ENCODE data around the gene FCER1G.

FCER1G gene

DNA sequence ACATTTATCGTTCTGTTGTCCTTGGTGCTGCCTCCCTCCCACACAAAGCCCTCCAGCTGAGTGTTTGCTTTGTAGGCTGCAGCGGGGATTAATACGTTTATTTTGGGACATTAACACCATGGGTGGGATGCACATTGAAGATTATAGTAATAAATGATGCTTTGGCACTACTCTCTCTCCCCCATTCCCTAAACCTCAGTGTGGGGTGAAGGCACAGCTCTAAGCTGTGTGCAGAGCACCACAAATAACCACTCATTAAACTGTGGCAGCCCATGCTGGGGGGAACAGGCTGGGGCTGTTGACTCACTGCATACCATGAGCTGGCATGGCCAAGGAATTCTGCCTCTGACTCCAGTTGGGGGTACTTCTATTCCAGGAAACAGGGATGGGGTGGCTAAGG is 51.1 kb downstream of the FCER1G start:
- no peak for DNase-seq (ENCODE audit: low spot score)

DNA sequence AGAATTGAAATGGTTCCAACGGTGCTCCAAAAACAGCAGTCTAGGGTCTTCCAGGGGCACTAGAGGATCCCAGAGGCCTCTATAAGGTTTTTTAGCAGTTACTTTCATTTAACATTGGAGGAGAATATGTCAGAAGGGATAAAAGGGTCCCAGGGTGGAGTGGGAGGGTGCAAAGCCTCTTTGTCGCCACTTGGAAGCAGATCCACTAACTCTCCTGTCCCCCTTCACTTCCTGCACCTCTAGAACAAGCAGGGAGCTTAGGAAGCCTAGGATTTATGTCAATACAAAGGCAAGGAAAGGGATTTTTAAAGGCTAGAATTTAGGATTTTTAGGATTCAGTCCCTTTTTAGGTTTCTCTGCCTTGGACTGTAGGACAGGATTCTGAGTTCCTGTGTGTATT is 51.7 kb downstream of the FCER1G start:
- no peak for DNase-seq (ENCODE audit: low spot score)

DNA sequence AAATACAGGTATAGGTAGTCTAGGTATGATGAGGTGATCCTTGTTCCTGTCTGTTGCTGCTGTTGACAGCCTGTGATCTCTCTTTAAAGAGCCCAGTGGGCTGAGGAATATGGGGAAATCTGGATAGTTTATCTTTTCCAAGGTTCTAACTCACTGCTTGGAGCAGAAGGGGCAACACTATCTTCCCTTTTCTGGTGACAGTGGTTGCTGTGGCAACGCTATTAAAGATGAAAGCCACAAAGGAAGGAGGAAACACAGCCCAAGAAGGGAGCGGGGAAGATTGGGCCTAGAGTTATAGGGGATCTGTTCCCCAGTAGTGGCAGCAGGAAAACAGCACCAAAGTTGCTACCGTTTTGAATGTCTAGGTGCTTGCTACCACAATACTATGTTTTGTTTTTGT is 52.2 kb downstream of the FCER1G start:
- DNase-seq (ENCODE audit: low spot score): no peak

All from SW480 (cell line).